Right lobe of liver (tissue), 6 donors: Measurements from ENCODE around the gene SMARCB1. TPM values are rescaled to one million over a fixed set of nuclear protein-coding genes. Genes with fewer than 3 reads are reported as not detected.

ENCODE experiments used
- ATAC-seq, 4 donors: fragments of 200-7000 bp; cut with Tn5 transposase; one replicate each; pipeline ENCODE4 v1.9.1; 2020; ENCODE audit warnings: mild to moderate bottlenecking in 4 of 4, moderate library complexity in 4 of 4
- DNase-seq, 3 donors: peaks; one replicate each; pipeline ENCODE4 v3.0.0-alpha.2; 2020
- H3K27ac ChIP-seq, 3 donors: fragments of 200-600 bp; one replicate each; pipeline ENCODE4 v1.8.0; 2022
- H3K27me3 ChIP-seq, 2 donors: fragments of 200-600 bp; one replicate each; pipeline ENCODE4 v1.8.0; 2022
- H3K36me3 ChIP-seq, 4 donors: fragments of 200-600 bp; sonication (generic) in 1 of 4; one replicate each; pipeline versions ENCODE4 v1.5.1 to v1.8.0; 2017 to 2022; ENCODE audit warnings: control low read depth in 1 of 4
- H3K4me1 ChIP-seq, 4 donors: fragments of 200-600 bp; sonication (generic) in 1 of 4; one replicate each; pipeline versions ENCODE4 v1.5.1 to v1.8.0; 2017 to 2022; ENCODE audit warnings: control low read depth in 1 of 4
- H3K4me3 ChIP-seq, 3 donors: fragments of 200-600 bp; one replicate each; pipeline ENCODE4 v1.8.0; 2022
- H3K9me3 ChIP-seq, 4 donors: fragments of 200-600 bp; sonication (generic) in 1 of 4; one replicate each; pipeline versions ENCODE4 v1.5.1 to v1.8.0; 2017 to 2022; ENCODE audit warnings: control low read depth in 1 of 4
- CTCF ChIP-seq, 4 donors: fragments of 200-600 bp in 3 of 4; fragments of 450-650 bp in 1 of 4; IDR thresholded peaks; one replicate each; pipeline versions ENCODE4 v1.5.1 to v1.8.0; 2016 to 2022; ENCODE audit warnings: antibody characterized with exemption in 4 of 4, mild to moderate bottlenecking in 2 of 4
- POLR2A ChIP-seq: fragments of 450-650 bp; IDR thresholded peaks from one replicate; pipeline ENCODE4 v1.6.1; 2017; ENCODE audit warnings: antibody characterized with exemption, mild to moderate bottlenecking
- WGBS: methylation state at CpG from one replicate; pipeline ENCODE4 v1.1.6; 2018; ENCODE audit warnings: low coverage, low lambda C conversion rate; ENCODE audit not compliant: insufficient coverage; ENCODE audit errors: missing lambda C conversion rate; 5-methylcytosine and 5-hydroxymethylcytosine counted together
- intact Hi-C, 2 donors: fragments of 100-400 bp; cut with DNase I; formaldehyde crosslinking; loops; one replicate each; pipeline versions ENCODE4 v1.11.2 to v1.14.1; 2022
- total RNA-seq, 6 experiments: library from RNA; depleted of rRNA in 2 of 6; stranded (reverse); fragments of >200 nt in 2 of 6; fragmentation: NEBNext Ultra II Directional in 3 of 6; extraction: Animal tissue kit (Norgen Biotek cat#: 25700) in 3 of 6; gene quantifications; one replicate each; pipeline versions ENCODE4 v1.1.0 to v1.2.4, GENCODE V29; 2016 to 2023
- donor health status: DM: no; HTN: yes; CAD: no.
- donor health status: DM: no; HTN: no; CAD: no.
- donor health status: DM: no; HTN: no; CAD: no.
- donor health status: DM: no; HTN: yes; CAD: no.
- donor health status: DM: no; HTN: yes; CAD: no.

The SMARCB1 gene
- total RNA-seq, 6 experiments from 2014 or later, result 19.9 to 70.2 (median 25.3) TPM

- ATAC-seq, result peak; percentile 5 to 55 (median 31)
- peaks cover 0 to 48% (median 9%) of the 10 kb centered on the region in 4 donors for H3K4me1 ChIP-seq
- WGBS, result 13% methylated on average over 6 of the region's 9 CpGs
- no peak for TF ChIP-seq CTCF (IDR thresholded peaks at IDR 0.05)
- TF ChIP-seq POLR2A, result no peak
- H3K9me3 ChIP-seq, result no peaks in the 10 kb centered on the region
- DNase-seq, result peak in 1 of 3 donors; percentile 75
- H3K27ac ChIP-seq, result peak overlapping the region; percentile 95 to 100 (median 98)
- intact Hi-C loops, result no loop called here
- no peaks in the 10 kb centered on the region for H3K27me3 ChIP-seq
- H3K36me3 ChIP-seq, result no peaks in the 10 kb centered on the region
- H3K4me3 ChIP-seq, result peak overlapping the region; percentile 87 to 95 (median 92)
Observed at GRCh38 chr22:23786261-23786710, 480 bp upstream of the SMARCB1 start.

- intact Hi-C loops, result no loop called here
- Histone ChIP-seq H3K27ac (peak overlapping the region; percentile 95 to 100 (median 98)), H3K27me3 (no peaks in the 10 kb centered on the region), H3K36me3 (peaks cover 0 to 7% (median 0%) of the 10 kb centered on the region in 4 donors), H3K4me1 (peaks cover 0 to 48% (median 9%) of the 10 kb centered on the region in 4 donors), H3K4me3 (peak overlapping the region; percentile 87 to 95 (median 92)), H3K9me3 (no peaks in the 10 kb centered on the region)
- DNase-seq, result no peak
- 4% methylated on average over 5 of the region's 5 CpGs for WGBS
- TF ChIP-seq CTCF (IDR thresholded peaks at IDR 0.05) (no peak), POLR2A (no peak)
- ATAC-seq, result no peak
Observed at GRCh38 chr22:23787600-23787896, 782 bp downstream of the SMARCB1 start.

GRCh38 chr22:23787910-23788309 is 1.1 kb downstream of the SMARCB1 start:
- Histone ChIP-seq H3K27me3 (no peaks in the 10 kb centered on the region), H3K4me3 (peak overlapping the region; percentile 87 to 95 (median 92)), H3K4me1 (peaks cover 0 to 48% (median 9%) of the 10 kb centered on the region in 4 donors), H3K36me3 (peaks cover 0 to 7% (median 0%) of the 10 kb centered on the region in 4 donors), H3K9me3 (no peaks in the 10 kb centered on the region), H3K27ac (peak overlapping the region in 1 of 3 donors; percentile 98)
- WGBS, result 43% methylated on average over 2 of the region's 3 CpGs
- intact Hi-C loops, result no loop called here
- no peak for TF ChIP-seq POLR2A
- TF ChIP-seq CTCF (IDR thresholded peaks at IDR 0.05), result no peak
- DNase-seq (peak in 1 of 3 donors; percentile 11), ATAC-seq (no peak)

GRCh38 chr22:23789121-23789520 is 2.4 kb downstream of the SMARCB1 start:
- TF ChIP-seq POLR2A (no peak), CTCF (IDR thresholded peaks at IDR 0.05) (no peak)
- intact Hi-C loops, result no loop called here
- no peak overlapping the region for H3K4me3 ChIP-seq
- WGBS, result 74% methylated on average over 4 of the region's 4 CpGs
- peaks cover 0 to 36% (median 4%) of the 10 kb centered on the region in 4 donors for H3K4me1 ChIP-seq
- no peak overlapping the region for H3K27ac ChIP-seq
- H3K27me3 ChIP-seq, result no peaks in the 10 kb centered on the region
- DNase-seq (no peak), ATAC-seq (no peak)
- H3K9me3 ChIP-seq, result no peaks in the 10 kb centered on the region
- H3K36me3 ChIP-seq, result peaks cover 0 to 16% (median 2%) of the 10 kb centered on the region in 4 donors
